ENCODE results near the gene LDLRAD4. TPM values are rescaled to one million over a fixed set of nuclear protein-coding genes. Genes with fewer than 3 reads are reported as not detected.
A peak's percentile ranks its signal among the peaks of the same experiment; 100 is the strongest.

Gene LDLRAD4
- total and polyA plus RNA-seq, 9 of the 15 experiments (the other 6 are each of a cell fraction or from before 2014, with no cell fraction given) = 0.01 TPM; not detected in 8

GRCh38 chr18:13621446-13621849, 402.9 kb downstream of the LDLRAD4 start (continued):
- TF ChIP-seq PATZ1 (CRISPR knock-in tag; IDR thresholded peaks at IDR 0.05; ENCODE audit: borderline replicate concordance) (no peak), HNRNPUL1 (IDR thresholded peaks at IDR 0.05; ENCODE audit: low read length) (no peak), RBM25 (IDR thresholded peaks at IDR 0.05; ENCODE audit: low read depth, low read length, severe bottlenecking) (no peak), ZNF444 (CRISPR knock-in tag; IDR thresholded peaks at IDR 0.05) (no peak), HMG20A (CRISPR knock-in tag; conservative IDR thresholded peaks at IDR 0.05) (no peak), ZNF212 (CRISPR knock-in tag; IDR thresholded peaks at IDR 0.05) (no peak), RBM22 (IDR thresholded peaks at IDR 0.05; ENCODE audit: low read depth, low read length, poor library complexity, severe bottlenecking) (no peak)

GRCh38 chr18:13621886-13622619, 403.5 kb downstream of the LDLRAD4 start:
- BruUV-seq (replicated peaks) = no TSS peak
- no peak overlapping the region for H3K4me2 ChIP-seq (ENCODE audit: insufficient read depth, low read length)
- H3K9ac ChIP-seq (ENCODE audit: insufficient read depth in 1 of 2, low read depth in 2 of 2, low read length in 2 of 2) = no peak overlapping the region
- H3K4me3 ChIP-seq = no peak overlapping the region
- H3K4me1 ChIP-seq (replicated peaks in 1 of 2; ENCODE audit: control insufficient read depth in 2 of 2, insufficient read depth in 2 of 2, low read length in 2 of 2) = peaks cover 0 to 4% of the 10 kb centered on the region in 2 experiments; a peak in 2 of 5 replicates
- intact Hi-C loops (cut with micrococcal nuclease) (no loop called here), in situ Hi-C loops (cut with MboI) (no loop called here)
- H3K9me3 ChIP-seq (replicated peaks; ENCODE audit: control insufficient read depth, insufficient read depth, low read depth, low read length) = no peaks in the 10 kb centered on the region
- 2% methylated on average over 15 of the region's 19 CpGs for WGBS (ENCODE audit: insufficient coverage, low coverage, missing lambda C conversion rate)
- no peaks in the 10 kb centered on the region; the same call in 1 of the 2 replicates for H4K20me1 ChIP-seq (replicated peaks; ENCODE audit: control insufficient read depth, insufficient read depth, low read length)
- ChIA-PET CTCF (ENCODE audit: low intra/inter-chr PET ratio) (no interaction called here), POLR2A (interaction anchor here (1.9 kb wide), 1 partner anchor 8 kb away, joined by 6 read pairs; no protein-coding TSS in a partner anchor)
- H3K9me1 ChIP-seq (ENCODE audit: control insufficient read depth, insufficient read depth, low read length) = no peaks in the 10 kb centered on the region
- H3K36me3 ChIP-seq (ENCODE audit: control insufficient read depth, insufficient read depth, low read length) = no peaks in the 10 kb centered on the region
- no peak overlapping the region for H3K27ac ChIP-seq (ENCODE audit: extremely low read depth, low read depth, low read length)
- H3K27me3 ChIP-seq (ENCODE audit: control insufficient read depth in 2 of 2, insufficient read depth in 2 of 2, low read length in 2 of 2) = peaks cover 46 to 77% of the 10 kb centered on the region in 2 experiments
- no peaks in the 10 kb centered on the region for H3K79me2 ChIP-seq (ENCODE audit: control insufficient read depth, insufficient read depth, low read length)
- FAIRE-seq (no peak), ATAC-seq (peak; percentile 24; the same call in 2 of the 3 replicates), DNase-seq (ENCODE audit: extremely low read depth in 1 of 4, low spot score in 3 of 4) (no peak)
- no peak overlapping the region for H2AFZ ChIP-seq (ENCODE audit: low read depth, low read length)
- no peak for TF ChIP-seq ELF1 (tag; IDR thresholded peaks at IDR 0.05)
- TF ChIP-seq CREB1 (IDR thresholded peaks at IDR 0.05) = no peak
- TF ChIP-seq CREB1 (CRISPR knock-in tag; IDR thresholded peaks at IDR 0.05) = no peak
- no peak for TF ChIP-seq ZNF311 (CRISPR knock-in tag; IDR thresholded peaks at IDR 0.05)
- TF ChIP-seq TFE3 (CRISPR knock-in tag; IDR thresholded peaks at IDR 0.05) = no peak
- no peak for TF ChIP-seq ZNF583 (CRISPR knock-in tag; IDR thresholded peaks at IDR 0.05)
- no peak for TF ChIP-seq ZNF75A (CRISPR knock-in tag; IDR thresholded peaks at IDR 0.05)
- TF ChIP-seq NR3C1 (CRISPR knock-in tag; IDR thresholded peaks at IDR 0.05) = no peak
- TF ChIP-seq ARNT (IDR thresholded peaks at IDR 0.05) = no peak
- TF ChIP-seq ZBTB9 (CRISPR knock-in tag; IDR thresholded peaks at IDR 0.05) = no peak
- TF ChIP-seq FOSL1 (tag; conservative IDR thresholded peaks at IDR 0.05) = no peak

Data from K562 (cell line).